Neural cell (in vitro differentiated cells): Measurements from ENCODE around the gene EMILIN3.

Experiments used
- CTCF ChIP-seq: fragments of 450-650 bp; IDR thresholded peaks from 2 replicates; pipeline ENCODE4 v1.5.1; 2014; ENCODE audit warnings: antibody characterized with exemption, mild to moderate bottlenecking, moderate library complexity; ENCODE audit not compliant: poor library complexity, severe bottlenecking
- EP300 ChIP-seq: fragments of 450-650 bp; conservative IDR thresholded peaks from 2 replicates; pipeline ENCODE4 v1.6.1; 2014; ENCODE audit warnings: antibody characterized with exemption, mild to moderate bottlenecking, moderate library complexity; ENCODE audit not compliant: poor library complexity, severe bottlenecking
- EZH2 ChIP-seq: fragments of 200-600, 300-800 bp; shearing (Covaris generic), sonication (generic); IDR thresholded peaks from 2 replicates; pipeline ENCODE4 v1.6.1; 2014; ENCODE audit warnings: antibody characterized with exemption, low read length, borderline replicate concordance, mild to moderate bottlenecking; ENCODE audit not compliant: insufficient read depth, poor library complexity, severe bottlenecking
- POLR2AphosphoS5 ChIP-seq: IDR thresholded peaks from 2 replicates; pipeline ENCODE4 v1.6.1; 2012
- RAD21 ChIP-seq: fragments of 450-650 bp; conservative IDR thresholded peaks from 2 replicates; pipeline ENCODE4 v1.6.1; 2014; ENCODE audit warnings: antibody characterized with exemption, mild to moderate bottlenecking, moderate library complexity

GRCh38 chr20:41369673-41370072 is 3.1 kb upstream of the EMILIN3 start:
- TF ChIP-seq EZH2 (no peak), CTCF (no peak), POLR2AphosphoS5 (no peak), RAD21 (no peak), EP300 (no peak)
